Measurements from ENCODE around the gene C1orf35.

The C1orf35 gene

GRCh38 chr1:228079013-228079412, 24.1 kb downstream of the C1orf35 start:
- no peak for DNase-seq (ENCODE audit: low spot score)

- no peak for DNase-seq (ENCODE audit: low spot score)
These were observed 25.4 kb downstream of the C1orf35 start for GRCh38 chr1:228077565-228078330.

GRCh38 chr1:228076796-228077430, 26.2 kb downstream of the C1orf35 start:
- DNase-seq (ENCODE audit: low spot score): no peak

- DNase-seq (ENCODE audit: low spot score): no peak
These were observed 27.3 kb downstream of the C1orf35 start for GRCh38 chr1:228075801-228076271.

GRCh38 chr1:228074954-228075730, 28.0 kb downstream of the C1orf35 start:
- no peak for DNase-seq (ENCODE audit: low spot score)

GRCh38 chr1:228073857-228074545, 29.1 kb downstream of the C1orf35 start:
- DNase-seq (ENCODE audit: low spot score): no peak

- no peak for DNase-seq (ENCODE audit: low spot score)
These were observed 29.9 kb downstream of the C1orf35 start for GRCh38 chr1:228073061-228073856.

GRCh38 chr1:228072658-228073043, 30.5 kb downstream of the C1orf35 start:
- no peak for DNase-seq (ENCODE audit: low spot score)

GRCh38 chr1:228071839-228072657, 31.1 kb downstream of the C1orf35 start:
- DNase-seq (ENCODE audit: low spot score): no peak

GRCh38 chr1:228070851-228071250, 32.3 kb downstream of the C1orf35 start:
- DNase-seq (ENCODE audit: low spot score): no peak

GRCh38 chr1:228070173-228070572, 33.0 kb downstream of the C1orf35 start:
- DNase-seq (ENCODE audit: low spot score): no peak

- no peak for DNase-seq (ENCODE audit: low spot score)
These were observed 34.8 kb downstream of the C1orf35 start for GRCh38 chr1:228068359-228068758.

GRCh38 chr1:228066891-228067654, 36.1 kb downstream of the C1orf35 start:
- no peak for DNase-seq (ENCODE audit: low spot score)

- DNase-seq (ENCODE audit: low spot score): no peak
These were observed 36.7 kb downstream of the C1orf35 start for GRCh38 chr1:228066416-228066815.

- no peak for DNase-seq (ENCODE audit: low spot score)
These were observed 37.4 kb downstream of the C1orf35 start for GRCh38 chr1:228065543-228066347.

GRCh38 chr1:228064741-228065542, 38.2 kb downstream of the C1orf35 start:
- no peak for DNase-seq (ENCODE audit: low spot score)

- no peak for DNase-seq (ENCODE audit: low spot score)
These were observed 38.8 kb downstream of the C1orf35 start for GRCh38 chr1:228064296-228064695.
